Adrenal gland (tissue), 12 donors: ENCODE results near the gene TMEM43. TPM values are rescaled to one million over a fixed set of nuclear protein-coding genes. Genes with fewer than 3 reads are reported as not detected.
A peak's percentile ranks its signal among the peaks of the same experiment; 100 is the strongest.

Experiments
- DNase-seq, 7 donors: peaks; one replicate each; pipeline ENCODE4 v3.0.0-alpha.2; 2019 to 2020
- H3K27ac ChIP-seq, 5 donors: fragments of 200-600 bp; sonication (generic) in 4 of 5; 1 replicate in 3 of 5; 2 replicates in 2 of 5; pipeline versions ENCODE4 v1.5.1 to v1.8.0; 2016 to 2020; ENCODE audit warnings: mild to moderate bottlenecking in 1 of 5
- H3K27me3 ChIP-seq: fragments of 200-600 bp; 2 replicates; pipeline ENCODE4 v1.8.0; 2021
- H3K36me3 ChIP-seq, 2 donors: fragments of 200-600 bp; replicated peaks in 1 of 2; 1 replicate in 1 of 2; 2 replicates in 1 of 2; pipeline versions ENCODE4 v1.5.1 to v1.8.0; 2018 to 2022
- H3K4me1 ChIP-seq, 2 donors: fragments of 200-600 bp; replicated peaks in 1 of 2; 1 replicate in 1 of 2; 2 replicates in 1 of 2; pipeline versions ENCODE4 v1.5.1 to v1.8.0; 2018 to 2021
- H3K4me3 ChIP-seq, 4 donors: fragments of 200-600 bp; sonication (generic) in 3 of 4; one replicate each; pipeline ENCODE4 v1.5.1; 2016 to 2018
- H3K9me3 ChIP-seq, 3 donors: fragments of 200-600 bp; sonication (generic) in 1 of 3; replicated peaks in 1 of 3; 1 replicate in 2 of 3; 2 replicates in 1 of 3; pipeline versions ENCODE4 v1.5.1 to v1.8.0; 2016 to 2021
- POLR2A ChIP-seq, 2 donors: fragments of 450-650 bp; IDR thresholded peaks; one replicate each; pipeline ENCODE4 v1.6.1; 2017; ENCODE audit warnings: antibody characterized with exemption in 2 of 2, mild to moderate bottlenecking in 2 of 2, moderate library complexity in 1 of 2
- WGBS, 4 donors: extraction: QIAGEN DNeasy Blood & Tissue Kit in 2 of 4; methylation state at CpG; one replicate each; pipeline versions ENCODE4 v1.1.5 to v1.1.7; 2013 to 2017; 5-methylcytosine and 5-hydroxymethylcytosine counted together
- intact Hi-C, 2 donors: fragments of 100-400 bp; cut with DNase I; formaldehyde crosslinking; loops; one replicate each; pipeline versions ENCODE4 v1.14.1 to v1.15.0; 2022 to 2023
- polyA plus RNA-seq, 3 donors: library from polyadenylated mRNA; stranded (reverse); fragments of 200-250 nt in 2 of 3; fragments of 350-450 nt in 1 of 3; fragmentation: Illumina TruSeq in 1 of 3; extraction: RNeasy Lipid Tissue Mini Kit (QIAGEN cat#74804) in 1 of 3; gene quantifications; one replicate each; pipeline ENCODE4 v1.2.3, GENCODE V29; 2013 to 2014
- total RNA-seq, 9 donors: library from RNA; depleted of rRNA in 4 of 9; stranded (reverse); fragments of >200 nt in 4 of 9; fragments of 120-200 nt in 1 of 9; fragmentation: NEBNext Ultra II Directional in 1 of 9; extraction: Animal tissue kit (Norgen Biotek cat#: 25700) in 1 of 9; gene quantifications; one replicate each; pipeline versions ENCODE4 v1.1.0 to v1.2.4, GENCODE V29; 2013 to 2023
- TF ChIP-seq, protein P1 (sequence below), 6 experiments: fragments of 450-650 bp in 4 of 6; fragments of 200-600 bp in 2 of 6; sonication (generic) in 1 of 6; IDR thresholded peaks; 1 replicate in 5 of 6; 2 replicates in 1 of 6; pipeline versions ENCODE4 v1.5.1 to v1.8.0; 2016 to 2021; ENCODE audit warnings: antibody characterized with exemption in 6 of 6, mild to moderate bottlenecking in 2 of 6, moderate library complexity in 1 of 6
- donor health status: healthy with polysubstance abuse.
- donor health status: Bipolar disorder and iron deficiency.
- donor health status: DM: yes; HTN: yes; CAD: no.
- donor health status: DM: no; HTN: no; CAD: no.
- donor health status: DM: no; HTN: no; CAD: no.
- donor health status: DM: yes; HTN: yes; CAD: no.

Gene TMEM43
- total and polyA plus RNA-seq, 12 donors = 40.0 to 79.1 (median 56.5) TPM

DNA sequence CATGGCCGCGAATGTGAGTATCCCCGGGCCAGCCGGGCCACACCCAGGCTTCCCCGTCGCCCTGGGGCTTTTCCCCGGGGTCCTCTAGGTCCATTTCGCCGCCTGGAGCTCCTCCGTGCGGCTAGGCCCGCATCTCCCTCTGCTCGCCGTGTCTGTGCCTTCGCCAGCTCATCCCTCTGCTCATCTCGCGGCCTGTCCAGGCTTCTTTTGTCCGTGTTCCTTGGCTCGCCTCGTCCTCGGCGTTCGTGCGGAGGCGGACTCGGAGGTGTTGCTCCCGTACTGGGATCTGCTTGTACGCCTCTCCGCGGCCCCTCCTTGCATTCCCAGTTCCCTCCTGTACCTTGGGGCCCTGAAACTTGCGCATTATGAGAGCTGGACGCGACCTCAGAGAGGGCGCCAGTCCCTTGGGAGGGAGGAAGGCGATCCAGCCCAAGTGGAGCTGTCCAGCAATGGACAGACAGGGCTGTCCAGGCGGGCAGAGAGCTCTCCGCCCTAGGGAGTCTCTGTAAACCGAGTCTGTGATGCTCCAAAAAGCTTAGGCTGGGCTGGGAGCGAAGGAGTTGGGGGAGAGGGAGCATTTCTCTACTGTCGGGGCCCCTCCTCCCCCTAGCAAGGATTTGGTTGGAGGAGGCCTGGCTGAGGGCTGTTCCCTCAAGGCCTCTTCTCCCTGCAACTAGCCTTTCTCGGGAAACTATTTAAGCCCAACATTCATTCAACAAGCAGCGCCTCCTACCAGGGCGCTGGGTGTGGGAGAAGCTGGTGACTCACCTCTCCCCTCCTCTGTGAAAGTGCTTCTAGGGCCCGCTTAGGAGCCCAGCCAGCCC, 553 bp downstream of the TMEM43 start:
- TF ChIP-seq, protein P1, sequence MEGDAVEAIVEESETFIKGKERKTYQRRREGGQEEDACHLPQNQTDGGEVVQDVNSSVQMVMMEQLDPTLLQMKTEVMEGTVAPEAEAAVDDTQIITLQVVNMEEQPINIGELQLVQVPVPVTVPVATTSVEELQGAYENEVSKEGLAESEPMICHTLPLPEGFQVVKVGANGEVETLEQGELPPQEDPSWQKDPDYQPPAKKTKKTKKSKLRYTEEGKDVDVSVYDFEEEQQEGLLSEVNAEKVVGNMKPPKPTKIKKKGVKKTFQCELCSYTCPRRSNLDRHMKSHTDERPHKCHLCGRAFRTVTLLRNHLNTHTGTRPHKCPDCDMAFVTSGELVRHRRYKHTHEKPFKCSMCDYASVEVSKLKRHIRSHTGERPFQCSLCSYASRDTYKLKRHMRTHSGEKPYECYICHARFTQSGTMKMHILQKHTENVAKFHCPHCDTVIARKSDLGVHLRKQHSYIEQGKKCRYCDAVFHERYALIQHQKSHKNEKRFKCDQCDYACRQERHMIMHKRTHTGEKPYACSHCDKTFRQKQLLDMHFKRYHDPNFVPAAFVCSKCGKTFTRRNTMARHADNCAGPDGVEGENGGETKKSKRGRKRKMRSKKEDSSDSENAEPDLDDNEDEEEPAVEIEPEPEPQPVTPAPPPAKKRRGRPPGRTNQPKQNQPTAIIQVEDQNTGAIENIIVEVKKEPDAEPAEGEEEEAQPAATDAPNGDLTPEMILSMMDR (IDR thresholded peaks at IDR 0.05) = peak in 2 of 6 experiments; percentile 10 to 13
- peak; percentile 30 to 79 for TF ChIP-seq POLR2A (IDR thresholded peaks at IDR 0.05)
- H3K4me3 ChIP-seq = peak overlapping the region; percentile 17 to 72 (median 60)
- no peaks in the 10 kb centered on the region for H3K9me3 ChIP-seq
- WGBS, 4 donors = 0 to 3% (median 1%) methylated on average over 18 to 44 of the region's 44 CpGs
- intact Hi-C loops = loop anchor here in 1 of 2 donors (10.0 kb wide), 1 partner anchor 49 kb away; the partner anchor contains the start of genes LSM3 and XPC
- H3K4me1 ChIP-seq = peaks cover 15 to 40% of the 10 kb centered on the region in 2 donors
- no peaks in the 10 kb centered on the region for H3K27me3 ChIP-seq
- peak; percentile 63 to 90 (median 88) for DNase-seq
- H3K36me3 ChIP-seq = peaks cover 0 to 11% of the 10 kb centered on the region in 2 donors
- peak overlapping the region; percentile 88 to 96 (median 91) for H3K27ac ChIP-seq

DNA sequence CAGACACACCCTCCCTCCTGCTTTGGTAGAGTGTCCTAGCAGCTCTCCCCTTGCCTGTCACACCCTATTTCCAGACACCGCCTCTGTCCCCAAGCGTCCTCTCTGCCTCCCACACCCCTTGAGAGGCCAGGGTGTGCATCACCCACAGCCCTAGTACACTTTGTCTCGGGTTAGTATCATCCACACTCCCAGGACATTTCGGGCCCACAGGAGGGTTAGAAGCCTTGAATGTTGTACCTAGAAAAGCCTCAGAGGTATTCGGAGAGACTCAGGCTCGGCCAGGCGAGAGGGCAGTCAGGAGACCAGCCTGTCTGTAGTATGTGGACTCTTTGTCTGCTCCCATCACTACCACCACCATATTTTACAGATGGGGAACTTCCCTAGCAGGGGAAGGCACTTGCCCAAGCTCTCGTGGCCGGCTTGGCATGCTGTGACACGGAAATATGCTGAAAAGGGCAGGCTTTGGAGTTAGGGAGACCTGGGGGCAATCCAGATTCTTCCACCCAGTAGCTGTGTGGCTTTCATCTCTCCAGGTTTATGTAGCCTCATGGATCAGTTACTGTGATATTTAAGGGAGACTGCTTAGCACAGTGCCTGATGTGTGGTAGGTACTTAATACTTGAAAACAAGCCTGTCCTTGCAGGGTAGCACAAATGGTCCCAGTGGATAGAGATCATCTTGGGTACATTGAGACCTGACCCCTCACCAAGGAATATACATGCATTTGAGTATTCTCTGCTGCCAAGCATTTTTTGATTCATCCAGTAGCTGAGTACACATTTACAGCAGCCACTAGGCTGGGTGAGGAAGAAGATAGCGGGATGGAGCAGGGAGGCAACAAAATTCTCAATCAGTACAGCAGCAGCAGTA, 1.4 kb downstream of the TMEM43 start:
- Histone ChIP-seq H3K27me3 (no peaks in the 10 kb centered on the region), H3K27ac (peak overlapping the region; percentile 88 to 96 (median 91)), H3K4me3 (peak overlapping the region in 2 of 4 donors; percentile 60 to 61), H3K9me3 (no peaks in the 10 kb centered on the region), H3K36me3 (peaks cover 0 to 20% of the 10 kb centered on the region in 2 donors), H3K4me1 (peaks cover 15 to 40% of the 10 kb centered on the region in 2 donors)
- 31 to 50% (median 38%) methylated on average over 7 to 11 of the region's 11 CpGs for WGBS, 4 donors
- TF ChIP-seq, protein P1 (IDR thresholded peaks at IDR 0.05) = no peak
- no peak for TF ChIP-seq POLR2A (IDR thresholded peaks at IDR 0.05)
- intact Hi-C loops = loop anchor here in 1 of 2 donors (10.0 kb wide), 1 partner anchor 49 kb away; the partner anchor contains the start of genes LSM3 and XPC
- DNase-seq = no peak

DNA sequence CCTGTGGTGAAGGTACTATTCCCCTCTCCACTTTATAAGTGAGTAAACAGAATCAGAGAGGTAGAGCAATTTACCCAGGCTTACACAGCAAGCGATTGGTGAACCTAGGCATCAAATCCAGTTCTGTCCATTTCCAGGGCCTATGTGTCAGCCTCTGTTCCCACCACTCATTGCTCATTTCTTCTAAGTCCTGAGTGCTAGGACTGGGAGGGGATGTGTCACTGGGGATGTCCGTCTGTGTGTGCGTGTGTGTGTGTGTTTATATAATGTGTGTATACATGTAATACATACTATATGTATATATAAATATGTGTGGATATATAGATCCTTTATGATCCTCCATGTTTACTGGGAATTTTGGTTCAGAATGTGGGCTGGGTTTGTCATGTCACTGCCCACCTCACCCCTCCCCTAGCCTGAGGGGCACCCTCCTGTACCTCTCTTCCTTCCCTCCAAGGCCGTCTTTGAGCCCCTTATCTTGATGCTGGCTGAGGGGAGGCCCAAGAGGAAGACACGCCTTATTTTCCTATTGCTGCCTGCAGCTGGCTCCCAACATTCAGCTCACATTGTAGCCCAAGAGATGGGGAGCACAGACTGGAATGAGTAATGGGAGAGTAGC, 2.1 kb downstream of the TMEM43 start:
- intact Hi-C loops = loop anchor here in 1 of 2 donors (10.0 kb wide), 1 partner anchor 48 kb away; the partner anchor contains the start of genes LSM3 and XPC
- TF ChIP-seq, protein P1 (IDR thresholded peaks at IDR 0.05) = no peak
- TF ChIP-seq POLR2A (IDR thresholded peaks at IDR 0.05) = no peak
- peak in 1 of 7 donors; percentile 43 for DNase-seq
- Histone ChIP-seq H3K4me3 (no peak overlapping the region), H3K4me1 (peaks cover 15 to 40% of the 10 kb centered on the region in 2 donors), H3K9me3 (no peaks in the 10 kb centered on the region), H3K27me3 (no peaks in the 10 kb centered on the region), H3K27ac (peak overlapping the region in 4 of 5 donors; percentile 6 to 96 (median 90)), H3K36me3 (peaks cover 0 to 27% of the 10 kb centered on the region in 2 donors)
- WGBS, 4 donors = 62 to 71% (median 67%) methylated on average over 5 of the region's 5 CpGs
